GM10248 (cell line): ENCODE data around the gene HERC2.

Experiments used
- CTCF ChIA-PET: fragments of 300-600 bp; sonication (Branson Sonifier 250); formaldehyde crosslinking; extraction: SDS; loops from one replicate; lab custom pipeline; 2021; ENCODE audit warnings: antibody characterized with exemption; lab: Yijun Ruan, JAX
- POLR2A ChIA-PET: fragments of 350-650 bp; sonication (Branson Sonifier 250); formaldehyde crosslinking; extraction: SDS; loops from one replicate; lab custom pipeline; 2020; ENCODE audit warnings: antibody characterized with exemption; lab: Yijun Ruan, JAX
- DNase-seq: peaks from one replicate; pipeline ENCODE4 v3.0.0; 2012; ENCODE audit errors: extremely low spot score
- TF ChIP-seq, protein P1 (sequence below): IDR thresholded peaks from 2 replicates; pipeline ENCODE4 v1.5.1; 2012; ENCODE audit warnings: mild to moderate bottlenecking, low read depth; ENCODE audit errors: extremely low read depth, missing control alignments, control extremely low read depth

The HERC2 gene

DNA sequence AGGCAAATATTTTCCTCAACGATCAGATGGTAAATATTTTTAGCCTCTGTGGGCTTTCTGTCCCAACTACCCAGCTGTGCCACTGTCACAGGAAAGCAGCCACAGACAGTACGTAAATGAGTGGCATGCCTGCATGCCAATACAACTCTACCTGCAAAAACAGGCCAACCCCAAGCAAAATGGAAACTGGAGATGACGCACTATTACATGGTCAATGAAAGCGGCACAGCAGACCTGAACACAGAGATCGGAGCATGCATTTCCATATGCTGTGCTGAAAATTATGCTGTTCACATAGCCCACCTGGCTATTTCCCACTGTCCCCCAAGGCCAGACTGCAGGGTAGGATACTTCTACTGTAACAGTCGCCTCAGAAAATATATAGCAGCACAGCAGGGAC, 57.8 kb downstream of the HERC2 start:
- ChIA-PET CTCF (no interaction called here), POLR2A (no interaction called here)
- TF ChIP-seq, protein P1, sequence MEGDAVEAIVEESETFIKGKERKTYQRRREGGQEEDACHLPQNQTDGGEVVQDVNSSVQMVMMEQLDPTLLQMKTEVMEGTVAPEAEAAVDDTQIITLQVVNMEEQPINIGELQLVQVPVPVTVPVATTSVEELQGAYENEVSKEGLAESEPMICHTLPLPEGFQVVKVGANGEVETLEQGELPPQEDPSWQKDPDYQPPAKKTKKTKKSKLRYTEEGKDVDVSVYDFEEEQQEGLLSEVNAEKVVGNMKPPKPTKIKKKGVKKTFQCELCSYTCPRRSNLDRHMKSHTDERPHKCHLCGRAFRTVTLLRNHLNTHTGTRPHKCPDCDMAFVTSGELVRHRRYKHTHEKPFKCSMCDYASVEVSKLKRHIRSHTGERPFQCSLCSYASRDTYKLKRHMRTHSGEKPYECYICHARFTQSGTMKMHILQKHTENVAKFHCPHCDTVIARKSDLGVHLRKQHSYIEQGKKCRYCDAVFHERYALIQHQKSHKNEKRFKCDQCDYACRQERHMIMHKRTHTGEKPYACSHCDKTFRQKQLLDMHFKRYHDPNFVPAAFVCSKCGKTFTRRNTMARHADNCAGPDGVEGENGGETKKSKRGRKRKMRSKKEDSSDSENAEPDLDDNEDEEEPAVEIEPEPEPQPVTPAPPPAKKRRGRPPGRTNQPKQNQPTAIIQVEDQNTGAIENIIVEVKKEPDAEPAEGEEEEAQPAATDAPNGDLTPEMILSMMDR = no peak
- no peak for DNase-seq

DNA sequence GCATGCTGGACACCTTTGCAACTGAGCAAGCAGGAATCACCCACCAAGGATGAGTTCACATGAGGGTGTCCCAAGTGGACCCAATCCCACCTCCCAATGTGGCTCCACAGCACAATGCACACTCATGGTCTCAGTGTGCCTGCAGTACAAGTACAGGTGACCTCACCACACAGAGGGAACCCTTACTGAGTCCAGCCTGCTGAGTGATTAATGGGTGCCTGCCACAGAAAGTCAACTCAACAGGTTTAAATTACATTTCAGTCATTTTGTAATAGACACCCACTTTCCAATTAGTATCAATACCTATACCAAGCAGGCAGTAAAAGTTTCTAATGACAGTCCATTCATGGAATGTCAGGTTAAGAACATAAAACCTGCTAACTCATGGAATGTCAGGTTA, 59.5 kb downstream of the HERC2 start:
- POLR2A ChIA-PET = no interaction called here
- CTCF ChIA-PET = no interaction called here
- TF ChIP-seq, protein P1 = no peak

DNA sequence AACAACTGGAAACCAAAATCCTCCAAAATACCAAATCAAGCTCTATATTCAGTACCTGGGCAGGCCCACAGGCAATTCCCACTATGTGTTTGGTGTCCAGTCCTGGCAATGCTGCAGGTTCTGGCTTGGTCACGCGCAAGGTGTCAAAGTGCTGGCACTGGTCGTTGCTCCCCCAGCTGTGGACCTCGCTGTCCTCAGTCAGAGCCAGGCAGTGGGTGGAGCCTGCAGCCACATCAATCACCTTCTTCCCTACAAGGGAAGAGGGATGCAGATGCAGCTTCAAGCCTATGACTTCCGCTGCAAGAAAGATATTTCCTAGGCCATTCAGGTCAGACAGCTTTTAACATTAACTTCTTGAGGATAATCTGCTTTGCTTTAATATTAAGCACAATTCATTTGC, 61.3 kb downstream of the HERC2 start:
- ChIA-PET POLR2A (no interaction called here), CTCF (interaction anchor here (2.0 kb wide), 1 partner anchor 9 kb away, joined by 5 read pairs; no protein-coding TSS in a partner anchor)
- TF ChIP-seq, protein P1 = no peak
- no peak for DNase-seq

More for the DNA sequence above, 59.5 kb downstream of the HERC2 start:
- DNase-seq = no peak

DNA sequence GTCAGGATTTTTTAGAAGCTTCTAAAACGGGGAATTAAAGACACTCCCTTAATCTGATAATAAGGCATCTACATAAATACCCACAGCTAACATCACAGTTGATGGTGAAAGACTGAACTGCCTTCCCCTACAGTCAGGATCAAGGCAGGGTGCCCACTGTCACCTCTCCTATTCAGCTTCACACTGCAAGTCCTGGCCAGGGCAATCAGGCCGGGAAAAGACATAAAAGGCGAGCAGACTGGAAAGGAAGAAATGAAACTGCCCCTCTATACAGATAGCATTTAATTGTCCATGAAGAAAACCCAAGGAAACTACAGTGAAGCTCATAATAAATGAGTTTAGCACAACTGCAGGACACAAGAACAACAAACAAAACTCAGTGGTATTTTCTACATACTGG, 61.7 kb downstream of the HERC2 start:
- ChIA-PET CTCF (interaction anchor here (2.0 kb wide), 1 partner anchor 9 kb away, joined by 5 read pairs; no protein-coding TSS in a partner anchor), POLR2A (no interaction called here)
- no peak for DNase-seq
- TF ChIP-seq, protein P1 = no peak

DNA sequence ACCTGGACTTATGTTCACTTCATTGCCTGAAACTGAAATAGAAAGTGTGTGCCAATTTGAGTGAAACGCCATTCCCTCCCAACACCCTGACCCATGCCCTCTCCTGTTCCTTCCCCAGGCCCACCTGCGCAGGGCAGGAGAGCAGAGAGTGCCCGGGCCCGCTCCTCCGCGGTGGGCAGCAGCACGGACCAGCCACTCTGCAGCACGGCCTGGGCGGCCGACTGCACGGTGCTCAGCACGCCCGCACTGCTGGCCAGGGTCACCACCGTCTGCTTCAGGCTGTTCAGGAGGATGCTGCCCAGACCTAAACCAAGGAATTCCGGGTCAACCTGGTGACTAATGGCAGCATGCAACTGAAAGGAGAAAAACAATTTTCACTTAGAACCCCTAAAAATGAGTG, 66.0 kb downstream of the HERC2 start:
- ChIA-PET POLR2A (no interaction called here), CTCF (no interaction called here)
- DNase-seq = no peak
- TF ChIP-seq, protein P1 = no peak

DNA sequence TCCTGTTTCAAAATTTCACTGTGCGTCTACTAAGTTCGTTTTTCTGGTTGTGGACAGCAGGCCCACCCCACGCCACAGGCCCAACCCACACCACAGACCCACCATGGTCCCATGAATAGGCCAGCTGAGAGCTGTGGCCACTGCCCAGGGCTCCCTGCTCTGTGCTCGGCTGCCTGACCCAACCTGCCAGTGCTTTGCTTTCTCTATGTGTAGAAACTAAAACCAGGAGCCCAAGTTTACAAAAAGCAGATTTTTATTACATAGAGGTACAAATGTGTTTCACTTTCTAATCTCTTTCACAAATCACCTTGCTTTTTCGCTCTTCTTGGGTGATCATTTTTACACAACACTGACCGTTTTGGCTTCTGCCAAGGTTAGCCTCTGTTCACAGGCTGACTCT, 69.1 kb downstream of the HERC2 start:
- ChIA-PET CTCF (no interaction called here), POLR2A (no interaction called here)
- DNase-seq = peak; percentile 48
- TF ChIP-seq, protein P1 = no peak

DNA sequence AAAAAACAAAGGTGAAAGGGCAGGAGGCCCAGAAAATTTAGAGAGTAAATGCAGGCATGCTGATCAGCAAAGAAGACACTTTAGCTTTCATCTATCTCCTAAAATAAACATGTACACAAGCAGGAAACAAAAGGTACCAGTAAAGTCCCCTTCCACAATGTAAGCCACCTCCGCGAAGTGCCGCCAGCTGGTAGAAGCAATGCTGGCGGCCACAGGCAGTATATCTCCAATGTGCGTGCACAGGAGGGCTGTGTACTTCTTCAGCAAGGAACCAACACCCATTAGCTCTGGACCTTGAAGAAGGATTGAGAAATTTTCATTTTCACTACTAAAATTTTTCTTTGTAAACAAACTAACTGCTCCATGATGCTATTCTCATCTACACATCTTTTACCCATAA, 75.4 kb downstream of the HERC2 start:
- DNase-seq = no peak
- POLR2A ChIA-PET = interaction anchor here (0.7 kb wide), 1 partner anchor 424 kb away, joined by 8 read pairs; no protein-coding TSS in a partner anchor
- TF ChIP-seq, protein P1 = no peak
- CTCF ChIA-PET = no interaction called here
